H1 (cell line): ENCODE data around the gene ARHGAP12. TPM values are rescaled to one million over a fixed set of nuclear protein-coding genes. Genes with fewer than 3 reads are reported as not detected.
A peak's percentile ranks its signal among the peaks of the same experiment; 100 is the strongest.

Experiments used
- CTCF ChIA-PET: fragments of 300-600 bp; sonication (Branson Sonifier 250); formaldehyde crosslinking; loops from one replicate; lab custom pipeline; 2021; ENCODE audit not compliant: partially characterized antibody; lab: Charles Lee
- POLR2A ChIA-PET: fragments of 300-600 bp; sonication (Branson Sonifier 250); formaldehyde crosslinking; loops from one replicate; lab custom pipeline; 2021; ENCODE audit warnings: inconsistent platforms; ENCODE audit not compliant: partially characterized antibody; lab: Charles Lee
- DNase-seq, 2 experiments: peaks; one replicate each; pipeline versions ENCODE4 v3.0.0 to v3.0.0-alpha.2; 2010 to 2022; ENCODE audit warnings: low spot score in 2 of 2, low read depth in 1 of 2, mixed read lengths in 1 of 2
- FAIRE-seq: peaks from 2 replicates; lab custom pipeline; 2011; peaks lifted over from hg19 to GRCh38; lab: Jason Lieb, UNC
- H2AFZ ChIP-seq: 2 replicates; pipeline ENCODE4 v1.8.1; 2012; ENCODE audit warnings: low read length, inconsistent platforms
- H2AK5ac ChIP-seq: 2 replicates; pipeline ENCODE4 v1.6.1; 2013; ENCODE audit warnings: low read depth, low read length
- H2BK120ac ChIP-seq: replicated peaks from 2 replicates; pipeline ENCODE3; 2013; ENCODE audit warnings: low read depth, low read length, inconsistent platforms
- H2BK12ac ChIP-seq: 2 replicates; pipeline ENCODE4 v1.6.1; 2013; ENCODE audit warnings: low read depth, low read length
- H2BK15ac ChIP-seq: 2 replicates; pipeline ENCODE4 v1.6.1; 2013; ENCODE audit warnings: low read length
- H2BK20ac ChIP-seq: 2 replicates; pipeline ENCODE4 v1.6.1; 2013; ENCODE audit warnings: low read length
- H2BK5ac ChIP-seq: 2 replicates; pipeline ENCODE4 v1.6.1; 2013; ENCODE audit warnings: low read depth, low read length
- H3K14ac ChIP-seq: 2 replicates; pipeline ENCODE4 v1.6.1; 2013; ENCODE audit warnings: inconsistent platforms; ENCODE audit not compliant: insufficient read length
- H3K18ac ChIP-seq: 2 replicates; pipeline ENCODE4 v1.6.1; 2013; ENCODE audit warnings: low read length; ENCODE audit errors: extremely low read depth
- H3K23ac ChIP-seq: 2 replicates; pipeline ENCODE4 v1.6.1; 2013; ENCODE audit warnings: inconsistent platforms; ENCODE audit not compliant: insufficient read length
- H3K23me2 ChIP-seq: 2 replicates; pipeline ENCODE4 v1.6.1; 2013; ENCODE audit warnings: low read depth, low read length
- H3K27ac ChIP-seq: 2 replicates; pipeline ENCODE4 v1.6.1; 2011; ENCODE audit warnings: low read depth, low read length, inconsistent platforms
- H3K27me3 ChIP-seq, 4 experiments: replicated peaks in 1 of 4; 1 replicate in 1 of 4; 2 replicates in 3 of 4; pipeline versions ENCODE4 v1.6.1 to v1.8.1; 2011 to 2013; ENCODE audit warnings: low read length in 3 of 4, mild to moderate bottlenecking in 3 of 4, inconsistent platforms in 2 of 4, mixed read lengths in 2 of 4, moderate library complexity in 1 of 4; ENCODE audit not compliant: control insufficient read depth in 3 of 4, insufficient read depth in 3 of 4; ENCODE audit errors: extremely low read depth in 1 of 4
- H3K36me3 ChIP-seq, 4 experiments: 2 replicates each; pipeline versions ENCODE4 v1.6.1 to v1.8.1; 2011 to 2013; ENCODE audit warnings: mild to moderate bottlenecking in 4 of 4, low read length in 3 of 4, moderate library complexity in 2 of 4, control low read depth in 1 of 4, inconsistent platforms in 1 of 4; ENCODE audit not compliant: insufficient read depth in 4 of 4, control insufficient read depth in 2 of 4
- H3K4ac ChIP-seq: replicated peaks from 2 replicates; pipeline ENCODE3; 2013; ENCODE audit warnings: low read length, low read depth, mixed read lengths, inconsistent platforms; ENCODE audit not compliant: insufficient read length
- H3K4me1 ChIP-seq, 4 experiments: replicated peaks in 1 of 4; 1 replicate in 1 of 4; 2 replicates in 3 of 4; pipeline versions ENCODE4 v1.6.1 to v1.8.1; 2011 to 2013; ENCODE audit warnings: low read length in 3 of 4, inconsistent platforms in 2 of 4, mixed read lengths in 1 of 4; ENCODE audit not compliant: insufficient read depth in 4 of 4, control insufficient read depth in 3 of 4
- H3K4me2 ChIP-seq, 2 experiments: 2 replicates each; pipeline versions ENCODE4 v1.6.1 to v1.8.1; 2011 to 2013; ENCODE audit warnings: low read depth in 2 of 2, low read length in 2 of 2, control low read depth in 1 of 2, inconsistent platforms in 1 of 2, mild to moderate bottlenecking in 1 of 2; ENCODE audit not compliant: insufficient read depth in 1 of 2
- H3K4me3 ChIP-seq, 4 experiments: fragments of 200-600, 300-600 bp in 1 of 4; sonication (generic), shearing (Covaris generic), sonication (Bioruptor Twin) in 1 of 4; 2 replicates each; pipeline versions ENCODE4 v1.5.1 to v1.8.1; 2011 to 2016; ENCODE audit warnings: low read length in 4 of 4, low read depth in 3 of 4, control low read depth in 2 of 4, inconsistent platforms in 2 of 4, mild to moderate bottlenecking in 2 of 4, mixed read lengths in 1 of 4, moderate library complexity in 1 of 4; ENCODE audit not compliant: insufficient read depth in 2 of 4; ENCODE audit errors: extremely low read depth in 1 of 4
- H3K56ac ChIP-seq: replicated peaks from 2 replicates; pipeline ENCODE3; 2013; ENCODE audit warnings: low read depth, mild to moderate bottlenecking, mixed read lengths, low read length, inconsistent platforms; ENCODE audit not compliant: insufficient read length
- H3K79me1 ChIP-seq: 2 replicates; pipeline ENCODE4 v1.6.1; 2013; ENCODE audit warnings: low read depth, low read length, control low read depth
- H3K79me2 ChIP-seq, 2 experiments: 2 replicates each; pipeline versions ENCODE4 v1.6.1 to v1.8.1; 2012 to 2013; ENCODE audit warnings: low read length in 2 of 2, mild to moderate bottlenecking in 2 of 2, inconsistent platforms in 1 of 2; ENCODE audit not compliant: insufficient read depth in 2 of 2, control insufficient read depth in 1 of 2
- H3K9ac ChIP-seq, 4 experiments: replicated peaks in 1 of 4; 1 replicate in 1 of 4; 2 replicates in 3 of 4; pipeline versions ENCODE4 v1.6.1 to v1.8.1; 2011 to 2013; ENCODE audit warnings: low read depth in 3 of 4, low read length in 3 of 4, control low read depth in 2 of 4, mild to moderate bottlenecking in 2 of 4, moderate library complexity in 2 of 4, inconsistent platforms in 1 of 4; ENCODE audit errors: extremely low read depth in 1 of 4
- H3K9me3 ChIP-seq, 2 experiments: 2 replicates each; pipeline versions ENCODE4 v1.6.1 to v1.8.1; 2012 to 2013; ENCODE audit warnings: mild to moderate bottlenecking in 2 of 2, moderate library complexity in 2 of 2, control low read depth in 1 of 2, inconsistent platforms in 1 of 2, low read depth in 1 of 2, low read length in 1 of 2, mixed read lengths in 1 of 2; ENCODE audit not compliant: insufficient read depth in 2 of 2
- H4K20me1 ChIP-seq, 2 experiments: replicated peaks in 1 of 2; 2 replicates each; pipeline versions ENCODE3 to v1.8.1; 2011 to 2013; ENCODE audit warnings: inconsistent platforms in 2 of 2, low read length in 2 of 2, mild to moderate bottlenecking in 1 of 2; ENCODE audit not compliant: insufficient read depth in 2 of 2, control insufficient read depth in 1 of 2
- H4K5ac ChIP-seq: 2 replicates; pipeline ENCODE4 v1.6.1; 2013; ENCODE audit warnings: low read length, low read depth, mixed read lengths, inconsistent platforms; ENCODE audit not compliant: insufficient read length
- H4K8ac ChIP-seq: 2 replicates; pipeline ENCODE4 v1.8.0; 2013; ENCODE audit warnings: mild to moderate bottlenecking, moderate library complexity, low read length, inconsistent platforms; ENCODE audit not compliant: insufficient read depth; ENCODE audit errors: extremely low read depth
- H4K91ac ChIP-seq: replicated peaks from 2 replicates; pipeline ENCODE3; 2013; ENCODE audit warnings: low read length, mixed read lengths, inconsistent platforms; ENCODE audit not compliant: insufficient read length
- BACH1 ChIP-seq: IDR thresholded peaks from 2 replicates; pipeline ENCODE4 v1.6.1; 2012; ENCODE audit warnings: low read length, improper control_type of control experiment
- BRCA1 ChIP-seq: IDR thresholded peaks from 2 replicates; pipeline ENCODE4 v1.6.1; 2012; ENCODE audit warnings: low read depth, low read length, improper control_type of control experiment
- CHD1 ChIP-seq: IDR thresholded peaks from 2 replicates; pipeline ENCODE4 v1.6.1; 2012; ENCODE audit warnings: low read depth, low read length, improper control_type of control experiment
- PHF8 ChIP-seq: fragments of 200-600 bp; sonication (generic); conservative IDR thresholded peaks from 2 replicates; pipeline ENCODE4 v1.7.1; 2012; ENCODE audit warnings: low read depth, mild to moderate bottlenecking, inconsistent platforms, low read length, moderate library complexity
- WGBS, 2 experiments: shearing (Covaris generic) in 1 of 2; methylation state at CpG; one replicate each; pipeline versions ENCODE4 v1.1.6 to v1.1.7; 2013 to 2015; ENCODE audit warnings: low lambda C conversion rate in 2 of 2, mixed read lengths in 2 of 2, inconsistent platforms in 1 of 2, low coverage in 1 of 2, missing lambda C conversion rate in 1 of 2; ENCODE audit not compliant: insufficient replicate concordance in 2 of 2, insufficient coverage in 1 of 2, insufficient read length in 1 of 2; ENCODE audit errors: extremely low coverage in 1 of 2, missing lambda C conversion rate in 1 of 2; 5-methylcytosine and 5-hydroxymethylcytosine counted together
- polyA plus RNA-seq, 7 experiments: library from polyadenylated mRNA; depleted of rRNA in 3 of 7; stranded (reverse) in 5 of 7; unstranded in 2 of 7; fragments of >200 nt in 5 of 7; fragments of 200-250 nt in 2 of 7; gene quantifications; 1 replicate in 5 of 7; 2 replicates in 1 of 7; 4 replicates in 1 of 7; pipeline versions ENCODE4 v1.2.1 to v1.2.3, GENCODE V29; 2011 to 2013; ENCODE audit warnings: missing spikeins in 2 of 7, mixed read lengths in 2 of 7
- total RNA-seq: library from RNA; stranded (reverse); fragmentation: NEBNext Ultra II Directional; extraction: Animal tissue kit (Norgen Biotek cat#: 25700); gene quantifications from 2 replicates; pipeline ENCODE4 v1.2.1, GENCODE V29; 2021

ARHGAP12 gene
- total and polyA plus RNA-seq, 2 of the 8 experiments (the other 6 are each of a cell fraction or from before 2014, with no cell fraction given), result 10.1 to 39.0 TPM

DNA sequence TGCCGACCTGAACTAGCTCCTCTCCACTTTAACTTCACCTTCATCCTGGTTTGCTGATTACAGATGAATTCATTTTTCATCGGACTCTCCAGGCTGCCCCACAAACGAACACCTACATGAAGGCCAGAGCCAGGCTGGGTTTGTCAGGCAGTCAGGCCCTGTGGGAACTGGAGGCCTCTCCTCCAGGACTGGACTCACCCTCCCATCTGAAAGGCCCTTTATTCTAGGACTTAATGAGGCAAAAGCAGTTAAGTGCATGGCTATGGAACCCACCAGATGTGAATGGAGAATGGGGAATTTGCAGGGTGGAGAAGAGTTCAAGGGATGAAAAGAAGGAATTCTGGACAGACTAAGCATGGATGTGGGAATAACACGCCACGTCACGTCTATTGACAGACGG, 170.8 kb downstream of the ARHGAP12 start:
- 90% methylated on average over 7 of the region's 7 CpGs; no CpG with 5 or more reads in 1 of the 2 experiments for WGBS, 2 experiments
- Histone ChIP-seq H4K91ac (peak overlapping the region; percentile 2), H2BK15ac (peak overlapping the region; percentile 92), H4K8ac (no peak overlapping the region), H3K27ac (no peak overlapping the region), H2BK120ac (no peak overlapping the region), H3K23ac (no peak overlapping the region), H3K23me2 (peaks cover 5% of the 10 kb centered on the region; the same call in 1 of the 2 replicates), H2AK5ac (peak overlapping the region; percentile 79), H3K14ac (no peak overlapping the region), H4K20me1 (no peaks in the 10 kb centered on the region), H3K18ac (0 out of 2 replicates have a peak overlapping the region, but pooled peaks have one; percentile 53), H3K79me2 (no peaks in the 10 kb centered on the region), H4K5ac (no peak overlapping the region), H3K4me1 (peaks cover 20 to 42% (median 34%) of the 10 kb centered on the region in 4 experiments), H3K79me1 (no peaks in the 10 kb centered on the region; the same call in 1 of the 2 replicates), H3K36me3 (no peaks in the 10 kb centered on the region), H2AFZ (no peak overlapping the region), H3K56ac (no peak overlapping the region), H3K9ac (no peak overlapping the region), H3K4me2 (peak overlapping the region in 1 of 2 experiments; percentile 49; a peak in 1 of 4 replicates), H3K9me3 (no peaks in the 10 kb centered on the region), H2BK12ac (peak overlapping the region; percentile 32; the same call in 1 of the 2 replicates), H3K4me3 (no peak overlapping the region), H3K27me3 (no peaks in the 10 kb centered on the region), H2BK20ac (no peak overlapping the region), H2BK5ac (peak overlapping the region; percentile 84; the same call in 1 of the 2 replicates), H3K4ac (no peak overlapping the region)
- FAIRE-seq (no peak), DNase-seq (no peak)
- CTCF ChIA-PET, result interaction anchor here (0.9 to 2.2 kb wide), 3 partner anchors 10 to 21 kb away, joined by 3 to 10 read pairs (median 3); no protein-coding TSS in a partner anchor
- POLR2A ChIA-PET, result interaction anchor here (0.6 kb wide), 1 partner anchor 222 kb away, joined by 3 read pairs; no protein-coding TSS in a partner anchor
- TF ChIP-seq CHD1, result no peak
- no peak for TF ChIP-seq BACH1
- TF ChIP-seq PHF8, result no peak
- TF ChIP-seq BRCA1, result no peak
